Fibroblast of skin of scalp (primary cell): ENCODE measurements around the gene FBXL22.
"Not testable (repeated sequence)": the region's sequence is repeated elsewhere in the genome, so short reads cannot be mapped to it uniquely, and the experiment has no call there.

Experiments used
- DNase-seq: peaks from one replicate; pipeline ENCODE4 v3.0.0-alpha.2; 2013

Gene FBXL22

GRCh38 chr15:63612300-63612699 is 15.1 kb downstream of the FBXL22 start:
- DNase-seq = no peak

GRCh38 chr15:63615935-63616334 is 18.7 kb downstream of the FBXL22 start:
- no peak for DNase-seq

GRCh38 chr15:63617147-63617546 is 20.0 kb downstream of the FBXL22 start:
- DNase-seq = not testable (repeated sequence)

GRCh38 chr15:63617627-63618026 is 20.4 kb downstream of the FBXL22 start:
- not testable (repeated sequence) for DNase-seq

- DNase-seq = not testable (repeated sequence)
These were observed 23.6 kb downstream of the FBXL22 start for GRCh38 chr15:63620760-63621159.

GRCh38 chr15:63623232-63623969 is 26.2 kb downstream of the FBXL22 start:
- no peak for DNase-seq

GRCh38 chr15:63626955-63627354 is 29.8 kb downstream of the FBXL22 start:
- no peak for DNase-seq

- DNase-seq = no peak
These were observed 31.1 kb downstream of the FBXL22 start for GRCh38 chr15:63628123-63628822.

- no peak for DNase-seq
These were observed 33.0 kb downstream of the FBXL22 start for GRCh38 chr15:63630036-63630751.

- no peak for DNase-seq
These were observed 36.1 kb downstream of the FBXL22 start for GRCh38 chr15:63633312-63633711.

- DNase-seq = no peak
These were observed 37.0 kb downstream of the FBXL22 start for GRCh38 chr15:63634154-63634553.

- no peak for DNase-seq
These were observed 39.4 kb downstream of the FBXL22 start for GRCh38 chr15:63636518-63637061.

GRCh38 chr15:63638839-63639238 is 41.7 kb downstream of the FBXL22 start:
- no peak for DNase-seq

GRCh38 chr15:63640146-63640545 is 43.0 kb downstream of the FBXL22 start:
- no peak for DNase-seq
